ENCODE results near the gene ZSWIM1. TPM values are rescaled to one million over a fixed set of nuclear protein-coding genes. Genes with fewer than 3 reads are reported as not detected.

ZSWIM1 gene
- total and polyA plus RNA-seq, 2 of the 4 experiments (the other 2 are of a cell fraction): 4.2 to 10.0 TPM

- Histone ChIP-seq H3K9ac (ENCODE audit: low read depth, low read length) (peak overlapping the region; percentile 62), H4K8ac (ENCODE audit: low read depth in 2 of 2, low read length in 2 of 2) (peak overlapping the region in 1 of 2 experiments; percentile 38; a peak in 2 of 4 replicates), H3K36me3 (ENCODE audit: control insufficient read depth, insufficient read depth, low read length) (peaks cover 36% of the 10 kb centered on the region), H3K9me3 (ENCODE audit: control insufficient read depth, insufficient read depth, low read length) (no peaks in the 10 kb centered on the region), H3K14ac (replicated peaks; ENCODE audit: low read depth, low read length) (peak overlapping the region; percentile 58; the same call in 1 of the 2 replicates), H3K4me1 (ENCODE audit: control insufficient read depth, insufficient read depth, low read length) (peaks cover 3% of the 10 kb centered on the region; the same call in 1 of the 2 replicates), H2BK5ac (ENCODE audit: low read depth, low read length, poor library complexity, severe bottlenecking) (no peak overlapping the region), H2AK5ac (ENCODE audit: low read depth, low read length) (no peak overlapping the region; the same call in 1 of the 2 replicates), H4K91ac (ENCODE audit: insufficient read depth, low read depth, low read length) (0 out of 2 replicates have a peak overlapping the region, but pooled peaks have one; percentile 1), H3K79me1 (ENCODE audit: low read depth in 1 of 2, low read length in 2 of 2) (peaks cover 14 to 60% of the 10 kb centered on the region in 2 experiments), H2AK9ac (replicated peaks; ENCODE audit: low read depth, low read length, poor library complexity) (peak overlapping the region; percentile 88), H3K4me2 (ENCODE audit: low read depth, low read length) (peak overlapping the region; percentile 83), H3K56ac (ENCODE audit: extremely low read depth, insufficient read depth, low read length) (no peak overlapping the region), H2AFZ (replicated peaks; ENCODE audit: low read length, poor library complexity) (peak overlapping the region; percentile 99), H3K4me3 (ENCODE audit: insufficient read depth, low read depth, low read length) (peak overlapping the region; percentile 74), H3K27me3 (ENCODE audit: control insufficient read depth, insufficient read depth, low read length) (no peaks in the 10 kb centered on the region), H2BK20ac (ENCODE audit: low read depth, low read length) (no peak overlapping the region), H3K18ac (ENCODE audit: low read depth, low read length) (no peak overlapping the region), H3K4ac (ENCODE audit: low read depth, low read length) (peak overlapping the region; percentile 65; the same call in 1 of the 2 replicates), H2BK120ac (ENCODE audit: low read depth, low read length) (no peak overlapping the region), H3K27ac (ENCODE audit: insufficient read depth, low read length) (peak overlapping the region; percentile 63), H4K20me1 (ENCODE audit: insufficient read depth, low read length) (0 out of 2 replicates have a peak, but pooled peaks cover 8% of the 10 kb centered on the region), H3K9me1 (ENCODE audit: insufficient read depth, low read length) (0 out of 2 replicates have a peak, but pooled peaks cover 2% of the 10 kb centered on the region), H2BK15ac (ENCODE audit: low read depth, low read length) (no peak overlapping the region), H4K5ac (ENCODE audit: low read depth, low read length) (no peak overlapping the region), H3K23ac (ENCODE audit: low read depth, low read length) (no peak overlapping the region)
- TF ChIP-seq RCOR1 (IDR thresholded peaks at IDR 0.05; ENCODE audit: insufficient replicate concordance, low read length) (no peak), CEBPB (IDR thresholded peaks at IDR 0.05; ENCODE audit: low read depth, low read length) (no peak), MAZ (IDR thresholded peaks at IDR 0.05; ENCODE audit: borderline replicate concordance, low read depth, low read length) (no peak), MXI1 (IDR thresholded peaks at IDR 0.05; ENCODE audit: borderline replicate concordance, low read depth, low read length) (no peak), NFE2L2 (IDR thresholded peaks at IDR 0.05; ENCODE audit: low read depth, low read length) (no peak), USF2 (IDR thresholded peaks at IDR 0.05; ENCODE audit: low read depth, low read length) (0 out of 2 replicates have a peak, but pooled peaks have one; percentile 1), RFX5 (IDR thresholded peaks at IDR 0.05; ENCODE audit: low read depth, low read length) (no peak), SMC3 (IDR thresholded peaks at IDR 0.05; ENCODE audit: low read depth, low read length) (peak; percentile 41)
- TF ChIP-seq, protein P1, sequence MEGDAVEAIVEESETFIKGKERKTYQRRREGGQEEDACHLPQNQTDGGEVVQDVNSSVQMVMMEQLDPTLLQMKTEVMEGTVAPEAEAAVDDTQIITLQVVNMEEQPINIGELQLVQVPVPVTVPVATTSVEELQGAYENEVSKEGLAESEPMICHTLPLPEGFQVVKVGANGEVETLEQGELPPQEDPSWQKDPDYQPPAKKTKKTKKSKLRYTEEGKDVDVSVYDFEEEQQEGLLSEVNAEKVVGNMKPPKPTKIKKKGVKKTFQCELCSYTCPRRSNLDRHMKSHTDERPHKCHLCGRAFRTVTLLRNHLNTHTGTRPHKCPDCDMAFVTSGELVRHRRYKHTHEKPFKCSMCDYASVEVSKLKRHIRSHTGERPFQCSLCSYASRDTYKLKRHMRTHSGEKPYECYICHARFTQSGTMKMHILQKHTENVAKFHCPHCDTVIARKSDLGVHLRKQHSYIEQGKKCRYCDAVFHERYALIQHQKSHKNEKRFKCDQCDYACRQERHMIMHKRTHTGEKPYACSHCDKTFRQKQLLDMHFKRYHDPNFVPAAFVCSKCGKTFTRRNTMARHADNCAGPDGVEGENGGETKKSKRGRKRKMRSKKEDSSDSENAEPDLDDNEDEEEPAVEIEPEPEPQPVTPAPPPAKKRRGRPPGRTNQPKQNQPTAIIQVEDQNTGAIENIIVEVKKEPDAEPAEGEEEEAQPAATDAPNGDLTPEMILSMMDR (conservative IDR thresholded peaks at IDR 0.05; ENCODE audit: low read depth, low read length): peak; percentile 29; the same call in 1 of the 2 replicates
- CTCF ChIA-PET: interaction anchor here (0.7 to 1.6 kb wide), 4 partner anchors 13 to 121 kb away, joined by 3 to 6 read pairs (median 4); no protein-coding TSS in a partner anchor
- POLR2A ChIA-PET (ENCODE audit: unreplicated experiment): interaction anchor here (0.9 kb wide), 1 partner anchor 11 kb away, joined by 3 read pairs; the partner anchor contains the start of gene ZSWIM1
- BruUV-seq (replicated peaks): no TSS peak
- peak; percentile 24; the same call in 1 of the 2 replicates for ATAC-seq (ENCODE audit: low read depth)
- WGBS, 2 experiments (ENCODE audit: extremely low coverage in 2 of 2, insufficient read length in 1 of 2): 80% methylated on average over 2 of the region's 9 CpGs; no CpG with 5 or more reads in 1 of the 2 experiments
- dilution Hi-C loops (cut with HindIII; ENCODE audit: low sequenced_read_pairs, unreplicated experiment) (no loop called here), intact Hi-C loops (cut with micrococcal nuclease) (loop anchor here (5.0 kb wide), 1 partner anchor 80 kb away; the partner anchor contains the start of gene ZNF335), in situ Hi-C loops (cut with MboI; ENCODE audit: low sequenced_read_pairs) (no loop called here)
- DNase-seq: peak; percentile 41
These were observed 11.2 kb downstream of the ZSWIM1 start for GRCh38 chr20:45892049-45892825.
